Measurements from ENCODE around the gene PAPPA2. TPM values are rescaled to one million over a fixed set of nuclear protein-coding genes. Genes with fewer than 3 reads are reported as not detected.
"Not testable (repeated sequence)": the region's sequence is repeated elsewhere in the genome, so short reads cannot be mapped to it uniquely, and the experiment has no call there.

The PAPPA2 gene
- polyA plus RNA-seq, 6 donors from 2014 or later: not detected

DNA sequence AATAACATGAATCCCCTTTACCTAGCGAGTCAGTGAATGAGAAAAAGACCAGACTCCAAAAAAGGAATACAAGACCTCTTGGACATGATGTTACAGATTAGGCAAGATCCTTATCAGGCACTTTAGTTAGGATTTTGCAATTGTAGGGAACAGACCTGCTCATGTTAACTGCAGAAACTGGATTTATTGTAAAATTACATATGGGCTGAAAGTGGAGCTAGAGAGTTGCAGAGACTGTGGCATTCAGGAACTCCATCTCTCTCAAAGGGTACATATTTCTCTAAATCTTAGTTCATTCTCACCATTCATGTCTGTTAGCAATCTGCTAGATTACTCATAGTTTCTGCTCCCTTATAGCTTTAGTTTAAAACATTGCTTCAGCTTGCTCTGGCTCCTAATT is 142.2 kb downstream of the PAPPA2 start:
- no peak overlapping the region for H3K4me3 Mint-ChIP-seq
- H3K9me3 Mint-ChIP-seq: peaks cover 0 to 4% (median 0%) of the 10 kb centered on the region in 7 donors
- peaks cover 0 to 9% (median 5%) of the 10 kb centered on the region in 3 donors for H3K27me3 Mint-ChIP-seq
- no peak overlapping the region for H3K27ac Mint-ChIP-seq
- H3K4me1 Mint-ChIP-seq: no peaks in the 10 kb centered on the region
- ATAC-seq (ENCODE audit: low read depth in 2 of 2): no peak
- DNase-seq: no peak
- H3K36me3 Mint-ChIP-seq: no peaks in the 10 kb centered on the region

DNA sequence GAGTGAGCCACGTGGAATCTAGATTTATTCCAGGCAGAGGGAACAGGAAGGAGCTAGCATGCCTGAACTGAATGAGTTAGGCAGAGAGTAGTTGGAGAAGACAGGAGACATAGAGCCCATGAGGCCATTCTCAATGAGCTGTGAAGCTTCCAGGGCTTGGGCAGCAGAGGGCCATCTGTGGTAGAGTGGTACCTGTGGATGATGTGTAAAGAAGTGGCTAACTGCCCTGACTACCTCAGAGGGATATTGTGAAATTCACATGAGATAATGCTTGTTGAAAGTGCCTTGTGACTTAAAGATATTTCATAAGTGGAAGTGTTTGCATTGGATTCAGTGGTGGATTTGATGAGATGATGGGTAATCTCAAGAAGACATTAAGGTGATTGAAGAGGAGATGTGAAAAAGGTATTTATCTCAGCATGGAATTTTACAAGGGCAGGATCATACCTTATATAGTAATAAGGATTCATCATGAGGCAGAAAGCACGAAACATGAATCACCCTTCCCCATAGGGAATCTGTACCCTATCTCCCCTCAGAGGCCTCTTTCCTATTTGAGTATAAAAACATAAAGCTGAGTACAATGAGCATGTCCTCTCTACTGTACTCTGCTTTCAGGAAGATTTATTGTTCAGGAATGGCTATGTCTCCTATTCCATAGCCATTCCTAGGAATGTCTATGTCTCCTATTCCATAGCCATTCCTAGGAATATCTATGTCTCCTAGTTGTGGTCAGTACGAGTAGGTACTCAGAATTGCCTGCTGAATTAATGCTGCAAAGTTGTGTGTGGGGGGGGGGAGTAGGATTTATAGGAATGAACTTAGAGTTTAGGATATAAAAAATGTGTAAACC is 146.8 kb downstream of the PAPPA2 start:
- no peak overlapping the region for H3K4me3 Mint-ChIP-seq
- ATAC-seq (ENCODE audit: low read depth in 2 of 2): no peak
- H3K36me3 Mint-ChIP-seq: no peaks in the 10 kb centered on the region
- H3K27me3 Mint-ChIP-seq: peaks cover 0 to 5% (median 5%) of the 10 kb centered on the region in 3 donors
- no peaks in the 10 kb centered on the region for H3K9me3 Mint-ChIP-seq
- H3K4me1 Mint-ChIP-seq: no peaks in the 10 kb centered on the region
- no peak overlapping the region for H3K27ac Mint-ChIP-seq
- DNase-seq: no peak

DNA sequence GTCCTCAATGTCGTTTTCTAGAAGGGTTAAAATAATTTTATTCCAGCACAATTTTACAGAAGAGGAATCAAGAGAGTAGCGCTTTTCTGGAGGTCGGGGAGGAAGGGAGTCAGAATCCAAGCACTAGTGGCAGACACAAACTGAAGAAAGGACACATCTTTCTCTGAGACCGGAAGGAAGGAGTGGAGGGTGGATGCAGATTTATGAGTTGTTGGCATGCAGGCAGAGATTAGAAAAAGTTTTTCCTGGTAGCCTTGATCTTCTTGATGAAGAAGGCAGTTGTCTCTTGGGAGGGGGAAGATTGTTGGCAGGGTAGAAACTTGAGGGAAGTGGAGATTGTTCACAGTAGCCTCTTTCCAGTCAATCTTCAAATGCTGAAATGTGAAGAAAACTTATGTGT is 149.8 kb downstream of the PAPPA2 start:
- H3K27me3 Mint-ChIP-seq: peaks cover 0 to 5% (median 0%) of the 10 kb centered on the region in 3 donors
- ATAC-seq (ENCODE audit: low read depth in 2 of 2) (no peak), DNase-seq (no peak)
- no peak overlapping the region for H3K27ac Mint-ChIP-seq
- H3K36me3 Mint-ChIP-seq: no peaks in the 10 kb centered on the region
- peaks cover 0 to 2% (median 0%) of the 10 kb centered on the region in 7 donors for H3K9me3 Mint-ChIP-seq
- no peak overlapping the region for H3K4me3 Mint-ChIP-seq
- no peaks in the 10 kb centered on the region for H3K4me1 Mint-ChIP-seq

DNA sequence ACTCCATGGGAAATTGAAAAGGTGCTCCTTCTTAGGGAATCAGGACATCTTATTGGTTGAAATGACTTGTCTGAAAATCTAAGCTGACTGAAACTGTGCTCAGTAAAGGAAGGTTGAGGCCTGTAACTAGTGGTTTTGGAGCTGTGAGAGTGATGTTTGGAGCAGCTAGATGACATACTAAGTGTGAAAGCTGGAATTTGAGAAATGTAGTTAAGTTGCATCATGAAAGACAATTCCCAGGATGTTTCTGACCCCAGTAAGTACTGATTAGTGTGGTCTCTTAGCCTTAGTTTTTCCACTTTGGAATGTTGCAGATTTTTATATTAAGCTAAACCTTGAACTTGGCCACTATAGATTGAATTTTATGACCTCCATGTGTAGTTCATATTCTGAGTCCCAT is 154.9 kb downstream of the PAPPA2 start:
- ATAC-seq (ENCODE audit: low read depth in 2 of 2) (no peak), DNase-seq (no peak)
- H3K36me3 Mint-ChIP-seq: no peaks in the 10 kb centered on the region
- no peaks in the 10 kb centered on the region for H3K27me3 Mint-ChIP-seq
- peak overlapping the region in 1 of 8 donors; percentile 2 for H3K4me3 Mint-ChIP-seq
- no peak overlapping the region for H3K27ac Mint-ChIP-seq
- peaks cover 0 to 30% (median 5%) of the 10 kb centered on the region in 7 donors for H3K9me3 Mint-ChIP-seq
- no peaks in the 10 kb centered on the region for H3K4me1 Mint-ChIP-seq

DNA sequence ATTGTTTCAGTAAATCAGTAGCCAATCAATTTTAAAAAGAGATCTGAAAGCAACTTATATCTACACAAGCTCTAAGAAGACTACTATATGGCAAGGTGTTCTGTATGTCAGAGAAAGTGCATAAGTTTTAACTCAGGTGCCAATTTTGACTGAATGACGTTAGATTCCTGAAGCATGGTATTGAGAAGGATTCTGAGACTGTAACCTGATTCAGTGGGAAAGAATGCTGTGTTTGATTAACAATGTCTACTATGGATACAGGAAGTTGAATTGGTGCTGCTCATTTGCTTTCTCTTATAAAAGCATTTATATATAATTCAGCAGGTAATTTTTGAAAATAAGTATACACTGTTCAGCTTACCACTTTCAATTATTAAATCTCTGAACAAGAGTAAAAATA is 156.3 kb downstream of the PAPPA2 start:
- Mint-ChIP-seq H3K36me3 (no peaks in the 10 kb centered on the region), H3K27me3 (no peaks in the 10 kb centered on the region), H3K9me3 (peaks cover 4 to 44% (median 10%) of the 10 kb centered on the region in 7 donors), H3K27ac (no peak overlapping the region), H3K4me1 (peaks cover 0 to 2% (median 0%) of the 10 kb centered on the region in 3 donors), H3K4me3 (no peak overlapping the region)
- DNase-seq (no peak), ATAC-seq (ENCODE audit: low read depth in 2 of 2) (no peak)

DNA sequence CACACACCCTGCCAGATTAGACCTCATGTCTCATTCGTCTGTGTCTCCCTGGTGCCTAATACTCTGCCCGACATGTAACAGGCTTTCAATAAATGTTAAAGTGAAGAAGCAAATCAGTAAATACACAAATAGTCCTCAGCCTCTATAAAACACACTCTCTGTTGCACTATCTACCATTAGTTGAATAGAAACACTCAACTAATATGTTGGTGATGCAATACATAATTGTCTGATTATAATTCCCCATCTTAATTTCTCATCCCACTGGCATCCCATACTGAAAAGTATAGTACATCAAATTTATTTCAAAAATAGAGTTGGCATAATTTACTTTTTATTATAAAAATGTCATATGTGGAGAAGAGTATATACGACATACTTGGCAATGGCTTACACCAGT is 162.4 kb downstream of the PAPPA2 start:
- Mint-ChIP-seq H3K4me3 (no peak overlapping the region), H3K27me3 (peaks cover 0 to 5% (median 0%) of the 10 kb centered on the region in 3 donors), H3K27ac (no peak overlapping the region), H3K4me1 (peaks cover 0 to 2% (median 0%) of the 10 kb centered on the region in 3 donors), H3K9me3 (peaks cover 5 to 41% (median 8%) of the 10 kb centered on the region in 7 donors), H3K36me3 (no peaks in the 10 kb centered on the region)
- ATAC-seq (ENCODE audit: low read depth in 2 of 2) (no peak), DNase-seq (no peak)

DNA sequence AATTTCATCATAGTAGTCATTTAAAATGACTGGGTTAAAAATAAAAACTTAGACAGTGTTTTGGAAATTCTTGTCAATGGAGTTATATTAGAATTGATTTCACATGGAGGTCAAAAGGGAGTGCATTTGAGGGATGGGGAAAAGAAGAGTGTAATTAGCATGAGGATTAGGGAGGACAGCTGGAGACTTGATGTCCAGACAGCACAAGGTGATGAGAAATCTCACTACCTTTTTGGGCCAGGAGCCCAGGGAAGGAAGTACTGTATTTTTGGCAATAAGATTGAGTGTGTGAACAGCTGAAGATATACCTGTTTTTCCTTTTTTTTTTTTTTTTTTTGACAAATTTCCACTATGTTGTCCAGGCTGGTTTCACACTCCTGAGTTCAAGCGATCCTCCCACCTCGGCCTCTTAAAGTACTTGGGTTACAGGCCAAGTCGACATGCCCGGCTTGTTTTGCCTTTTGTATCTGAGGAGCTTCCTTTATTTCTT is 163.6 kb downstream of the PAPPA2 start:
- DNase-seq (no peak), ATAC-seq (ENCODE audit: low read depth in 2 of 2) (no peak)
- peaks cover 0 to 2% (median 0%) of the 10 kb centered on the region in 3 donors for H3K4me1 Mint-ChIP-seq
- H3K27me3 Mint-ChIP-seq: peaks cover 0 to 5% (median 0%) of the 10 kb centered on the region in 3 donors
- H3K36me3 Mint-ChIP-seq: no peaks in the 10 kb centered on the region
- H3K9me3 Mint-ChIP-seq: peaks cover 5 to 35% (median 7%) of the 10 kb centered on the region in 7 donors
- H3K27ac Mint-ChIP-seq: no peak overlapping the region
- no peak overlapping the region for H3K4me3 Mint-ChIP-seq

DNA sequence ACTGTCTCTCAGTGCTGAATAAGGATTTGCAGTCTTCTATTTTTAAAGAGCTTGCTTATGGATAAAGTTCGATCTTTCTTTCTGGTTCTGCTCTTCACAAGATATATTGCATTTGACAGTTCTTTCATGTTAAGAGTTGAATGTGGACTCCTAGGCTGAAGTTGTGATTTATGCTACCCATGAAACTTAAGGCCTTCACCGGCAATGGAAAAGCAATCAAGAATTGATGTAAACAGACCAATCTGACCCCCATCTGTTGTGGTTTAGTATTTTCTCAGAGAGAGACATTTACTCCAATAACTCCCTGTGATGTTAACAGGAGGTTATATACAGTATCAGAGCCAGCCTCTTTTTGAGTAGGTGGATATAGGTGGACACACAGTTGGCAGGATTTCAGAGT is 165.8 kb downstream of the PAPPA2 start:
- no peak overlapping the region for H3K27ac Mint-ChIP-seq
- no peak overlapping the region for H3K4me3 Mint-ChIP-seq
- no peaks in the 10 kb centered on the region for H3K36me3 Mint-ChIP-seq
- no peaks in the 10 kb centered on the region for H3K4me1 Mint-ChIP-seq
- peaks cover 0 to 5% (median 0%) of the 10 kb centered on the region in 3 donors for H3K27me3 Mint-ChIP-seq
- H3K9me3 Mint-ChIP-seq: peaks cover 0 to 15% (median 3%) of the 10 kb centered on the region in 7 donors
- no peak for DNase-seq
- ATAC-seq (ENCODE audit: low read depth in 2 of 2): no peak

DNA sequence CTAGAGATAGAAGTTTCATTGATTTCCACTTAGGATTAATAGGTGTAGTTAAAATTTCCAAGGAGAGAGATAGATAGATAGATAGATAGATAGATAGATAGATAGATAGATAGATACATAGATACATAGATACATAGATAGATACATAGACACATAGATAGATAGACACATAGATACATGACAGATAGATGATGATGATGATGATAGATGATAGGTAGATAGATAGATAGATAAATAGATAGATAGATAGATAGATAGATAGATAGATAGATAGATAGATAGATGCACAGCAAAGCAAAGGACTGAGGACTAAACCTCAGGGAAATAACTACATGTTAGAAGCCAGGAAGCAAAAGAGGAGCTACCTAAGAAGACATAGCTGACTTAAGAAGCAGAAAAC is 171.8 kb downstream of the PAPPA2 start:
- not testable (repeated sequence) for H3K27me3 Mint-ChIP-seq; H3K4me3 Mint-ChIP-seq; H3K27ac Mint-ChIP-seq; ATAC-seq (ENCODE audit: low read depth in 2 of 2); H3K9me3 Mint-ChIP-seq; H3K36me3 Mint-ChIP-seq; DNase-seq; H3K4me1 Mint-ChIP-seq

DNA sequence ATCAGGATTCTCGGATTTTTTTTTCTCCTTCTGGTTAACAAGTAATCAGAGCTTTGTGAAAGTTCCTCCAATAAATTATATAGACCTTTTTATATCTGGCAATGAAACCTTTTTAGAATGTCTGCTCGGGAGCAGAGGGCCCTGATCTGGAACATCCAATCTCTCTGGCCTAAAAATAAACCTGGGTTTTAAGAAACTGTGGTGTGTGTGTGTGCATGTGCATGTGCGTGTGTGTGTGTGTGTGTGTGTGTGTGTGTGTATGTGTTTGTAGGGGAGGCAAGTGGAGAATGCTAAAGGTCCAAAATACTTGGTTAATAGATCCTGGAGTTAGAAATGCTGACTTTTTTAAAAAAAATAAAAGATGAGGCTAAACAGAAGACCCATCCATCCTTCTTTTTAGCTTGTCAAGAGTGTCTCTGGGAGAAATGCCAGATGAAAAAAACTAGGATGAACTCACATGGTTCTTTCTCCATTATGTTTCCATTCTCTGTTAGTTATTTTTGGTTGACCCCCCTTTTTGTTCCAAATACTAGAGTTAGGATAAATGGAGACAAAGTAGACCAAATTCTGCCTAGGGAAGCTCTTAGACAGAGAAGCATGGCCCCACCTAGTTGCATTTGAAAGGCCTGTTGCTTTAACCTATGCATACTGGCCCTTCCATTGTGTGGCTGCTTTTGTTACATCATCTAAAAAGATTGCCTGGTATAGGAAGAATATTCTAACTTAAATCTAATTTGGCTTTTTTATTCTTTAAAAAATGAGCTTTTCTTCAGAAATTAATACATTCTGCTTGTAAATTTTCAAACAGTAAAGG is 175.9 kb downstream of the PAPPA2 start:
- no peaks in the 10 kb centered on the region for H3K27me3 Mint-ChIP-seq
- H3K4me3 Mint-ChIP-seq: no peak overlapping the region
- ATAC-seq (ENCODE audit: low read depth in 2 of 2) (no peak), DNase-seq (no peak)
- peaks cover 0 to 12% (median 3%) of the 10 kb centered on the region in 7 donors for H3K9me3 Mint-ChIP-seq
- no peaks in the 10 kb centered on the region for H3K4me1 Mint-ChIP-seq
- no peak overlapping the region for H3K27ac Mint-ChIP-seq
- no peaks in the 10 kb centered on the region for H3K36me3 Mint-ChIP-seq

DNA sequence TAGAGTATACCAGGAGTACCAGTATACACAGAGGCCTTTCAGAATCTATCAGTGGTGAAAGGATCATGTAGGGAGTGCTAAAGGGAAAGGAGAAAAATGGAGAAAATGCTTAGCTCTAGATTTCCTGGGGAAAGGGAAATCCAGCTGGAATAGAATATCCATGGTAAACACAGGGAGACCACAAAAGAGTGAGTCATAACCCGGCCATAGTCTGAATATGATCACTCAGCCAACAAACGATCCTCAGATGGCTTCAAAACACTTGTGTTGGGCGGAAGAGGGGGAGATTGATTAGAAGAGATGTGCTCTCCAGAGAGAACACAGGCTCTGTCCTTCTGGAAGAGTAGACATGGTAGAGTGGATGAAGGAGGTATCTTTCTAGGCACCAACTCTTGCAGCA is 180.6 kb downstream of the PAPPA2 start:
- ATAC-seq (ENCODE audit: low read depth in 2 of 2): no peak

DNA sequence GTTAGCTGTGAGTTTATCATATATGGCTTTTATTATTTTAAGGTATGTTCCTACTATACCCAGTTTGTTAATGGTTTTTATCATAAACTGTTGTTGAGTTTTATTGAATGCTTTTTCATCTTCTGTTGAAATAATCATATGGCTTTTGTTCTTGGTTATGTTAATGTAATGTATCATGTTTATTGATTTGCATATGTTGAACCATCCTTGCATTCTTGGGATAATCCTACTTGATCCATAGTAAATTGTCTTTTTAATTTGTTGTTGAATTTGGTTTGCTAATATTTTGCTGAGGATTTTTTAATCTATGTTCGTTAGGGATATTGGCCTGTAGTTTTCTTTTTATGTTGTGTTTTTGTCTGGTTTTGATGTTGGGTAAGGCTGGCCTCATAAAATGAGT is 185.6 kb downstream of the PAPPA2 start:
- no peak for DNase-seq
- no peaks in the 10 kb centered on the region for H3K4me1 Mint-ChIP-seq
- H3K27ac Mint-ChIP-seq: no peak overlapping the region
- ATAC-seq (ENCODE audit: low read depth in 2 of 2): no peak
- H3K36me3 Mint-ChIP-seq: peaks cover 4 to 8% of the 10 kb centered on the region in 2 donors
- H3K4me3 Mint-ChIP-seq: no peak overlapping the region
- H3K27me3 Mint-ChIP-seq: no peaks in the 10 kb centered on the region
- H3K9me3 Mint-ChIP-seq: peaks cover 12 to 51% (median 27%) of the 10 kb centered on the region in 7 donors

More for the DNA sequence above, 180.6 kb downstream of the PAPPA2 start:
- Mint-ChIP-seq H3K4me1 (no peaks in the 10 kb centered on the region), H3K4me3 (no peak overlapping the region), H3K27ac (no peak overlapping the region), H3K36me3 (no peaks in the 10 kb centered on the region), H3K27me3 (no peaks in the 10 kb centered on the region), H3K9me3 (peaks cover 0 to 13% (median 8%) of the 10 kb centered on the region in 7 donors)
- DNase-seq: no peak

DNA sequence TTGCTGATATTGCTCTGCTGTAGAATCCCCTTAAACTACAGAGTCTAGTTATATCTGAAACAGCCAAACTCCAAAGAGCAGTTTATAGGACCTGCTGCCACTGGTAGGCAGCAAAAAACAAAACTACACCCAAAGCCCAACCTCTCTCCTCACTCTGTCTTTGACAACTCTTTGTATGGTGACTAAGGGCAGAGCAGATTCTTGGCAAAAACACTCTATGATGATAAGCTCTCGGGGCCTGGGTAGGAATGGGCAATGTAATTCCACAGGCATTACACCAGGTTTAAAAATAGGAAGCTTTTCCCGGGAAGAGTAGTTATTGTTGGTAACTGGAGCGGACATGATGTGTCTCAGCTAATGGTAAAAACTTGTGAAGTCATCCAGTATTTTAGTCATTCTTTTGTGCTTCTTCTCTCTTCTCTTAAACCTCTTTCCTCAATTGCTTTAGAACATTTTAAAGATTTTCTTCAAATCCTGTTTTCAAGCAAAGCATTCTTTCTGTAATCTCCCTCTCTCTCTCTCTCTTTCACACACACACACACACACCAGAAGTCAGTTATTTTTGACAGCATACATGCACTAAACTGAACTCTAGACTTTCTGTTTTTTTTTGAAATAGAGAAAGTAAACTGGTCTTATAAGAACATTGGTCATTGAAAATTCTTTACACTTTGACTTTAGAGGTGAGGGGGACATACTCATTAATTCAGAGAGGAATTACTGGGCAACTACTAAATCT is 193.5 kb downstream of the PAPPA2 start:
- Mint-ChIP-seq H3K27ac (no peak overlapping the region), H3K9me3 (peaks cover 5 to 41% (median 14%) of the 10 kb centered on the region in 7 donors), H3K4me3 (no peak overlapping the region), H3K4me1 (no peaks in the 10 kb centered on the region), H3K27me3 (peaks cover 0 to 8% (median 4%) of the 10 kb centered on the region in 3 donors), H3K36me3 (peaks cover 1 to 12% of the 10 kb centered on the region in 2 donors)
- ATAC-seq (ENCODE audit: low read depth in 2 of 2): no peak
- DNase-seq: no peak
